KOPT-K1 (cell line): ENCODE measurements around the gene KLHL20.
"Not testable (repeated sequence)": the region's sequence is repeated elsewhere in the genome, so short reads cannot be mapped to it uniquely, and the experiment has no call there.

Experiments used
- H3K27ac ChIP-seq: fragments of 200-600 bp; sonication (generic); 2 replicates; pipeline ENCODE4 v1.5.1; 2016; ENCODE audit warnings: antibody characterized with exemption, mild to moderate bottlenecking, low read depth, low read length; ENCODE audit not compliant: poor library complexity, severe bottlenecking
- H3K36me3 ChIP-seq: fragments of 200-600 bp; sonication (generic); 2 replicates; pipeline ENCODE4 v1.5.1; 2017; ENCODE audit warnings: antibody characterized with exemption, mild to moderate bottlenecking, low read length, moderate library complexity; ENCODE audit not compliant: insufficient read depth
- H3K9me3 ChIP-seq: fragments of 200-600 bp; sonication (generic); 2 replicates; pipeline ENCODE4 v1.5.1; 2017; ENCODE audit warnings: antibody characterized with exemption, low read length, mild to moderate bottlenecking; ENCODE audit not compliant: insufficient read depth, poor library complexity, severe bottlenecking

The KLHL20 gene

GRCh38 chr1:173771560-173771959 is 56.8 kb downstream of the KLHL20 start:
- Histone ChIP-seq H3K27ac (no peak overlapping the region), H3K36me3 (peaks cover 59% of the 10 kb centered on the region), H3K9me3 (no peaks in the 10 kb centered on the region)

- Histone ChIP-seq H3K9me3 (no peaks in the 10 kb centered on the region), H3K27ac (no peak overlapping the region), H3K36me3 (peaks cover 66% of the 10 kb centered on the region)
Measured at GRCh38 chr1:173775578-173776226, 60.9 kb downstream of the KLHL20 start.

- no peaks in the 10 kb centered on the region for H3K9me3 ChIP-seq
- no peak overlapping the region for H3K27ac ChIP-seq
- peaks cover 92% of the 10 kb centered on the region for H3K36me3 ChIP-seq
Measured at GRCh38 chr1:173779936-173780335, 65.2 kb downstream of the KLHL20 start.

GRCh38 chr1:173784997-173785396 is 70.2 kb downstream of the KLHL20 start:
- H3K36me3 ChIP-seq: peaks cover 83% of the 10 kb centered on the region
- H3K27ac ChIP-seq: no peak overlapping the region
- no peaks in the 10 kb centered on the region for H3K9me3 ChIP-seq

- Histone ChIP-seq H3K9me3 (no peaks in the 10 kb centered on the region), H3K36me3 (peaks cover 69% of the 10 kb centered on the region)
Measured at GRCh38 chr1:173789841-173790240, 75.1 kb downstream of the KLHL20 start.

GRCh38 chr1:173798078-173798477 is 83.3 kb downstream of the KLHL20 start:
- Histone ChIP-seq H3K9me3 (peaks cover 17% of the 10 kb centered on the region), H3K27ac (no peak overlapping the region), H3K36me3 (peaks cover 88% of the 10 kb centered on the region)

More at GRCh38 chr1:173789841-173790240, 75.1 kb downstream of the KLHL20 start:
- H3K27ac ChIP-seq: no peak overlapping the region

DNA sequence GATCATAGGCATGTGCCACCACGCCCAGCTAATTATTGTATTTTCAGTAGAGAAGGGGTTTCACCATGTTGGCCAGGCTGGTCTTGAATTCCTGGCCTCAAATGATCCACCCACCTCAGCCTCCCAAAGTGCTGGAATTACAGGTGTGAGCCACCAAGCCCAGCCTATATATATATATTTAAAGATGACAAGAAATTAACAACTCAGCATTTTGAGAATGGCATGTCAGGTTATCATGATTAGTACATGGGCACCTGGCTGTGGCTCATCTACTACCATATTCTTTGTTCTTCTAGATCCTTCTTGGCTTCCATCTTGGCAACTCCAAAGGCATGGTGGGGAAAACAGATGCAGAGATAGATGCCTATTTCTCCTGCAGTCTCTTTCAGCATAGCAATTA is 85.2 kb downstream of the KLHL20 start:
- not testable (repeated sequence) for H3K27ac ChIP-seq
- H3K9me3 ChIP-seq: peaks cover 16% of the 10 kb centered on the region
- H3K36me3 ChIP-seq: peaks cover 97% of the 10 kb centered on the region

DNA sequence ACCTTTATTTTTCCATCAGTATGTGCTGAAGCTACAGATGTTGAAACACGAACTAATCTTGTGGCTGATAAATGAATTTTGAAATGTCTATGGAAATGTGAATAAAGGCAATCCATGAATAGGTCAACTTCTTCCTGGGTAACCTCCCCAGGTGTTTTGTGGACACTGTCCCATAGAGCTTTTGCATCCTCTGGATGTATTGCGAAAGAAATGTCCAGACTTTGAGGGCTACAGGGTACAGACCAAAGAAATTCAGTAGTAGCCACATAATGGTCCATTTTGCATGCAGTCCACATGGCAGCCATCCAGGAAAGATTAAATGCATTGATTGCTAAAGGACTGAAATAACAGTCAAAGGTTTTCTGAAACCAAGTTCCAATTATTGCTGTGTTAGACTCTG is 88.2 kb downstream of the KLHL20 start:
- peaks cover 98% of the 10 kb centered on the region for H3K36me3 ChIP-seq
- H3K9me3 ChIP-seq: no peaks in the 10 kb centered on the region
- no peak overlapping the region for H3K27ac ChIP-seq

DNA sequence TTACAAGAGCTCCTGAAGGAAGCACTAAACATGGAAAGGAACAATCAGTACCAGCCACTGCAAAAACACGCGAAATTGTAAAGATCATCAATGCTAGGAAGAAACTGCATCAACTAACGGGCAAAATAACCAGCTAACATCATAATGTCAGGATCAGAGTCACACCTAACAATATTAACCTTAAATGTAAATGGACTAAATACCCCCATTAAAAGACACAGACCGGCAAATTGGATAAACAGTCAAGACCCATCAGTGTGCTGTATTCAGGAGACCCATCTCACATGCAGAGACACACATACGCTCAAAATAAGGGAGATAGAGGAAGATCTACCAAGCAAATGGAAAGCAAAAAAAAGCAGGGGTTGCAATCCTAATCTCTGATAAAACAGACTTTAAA is 98.9 kb downstream of the KLHL20 start:
- not testable (repeated sequence) for H3K27ac ChIP-seq
- Histone ChIP-seq H3K9me3 (peaks cover 14% of the 10 kb centered on the region), H3K36me3 (peaks cover 44% of the 10 kb centered on the region)

DNA sequence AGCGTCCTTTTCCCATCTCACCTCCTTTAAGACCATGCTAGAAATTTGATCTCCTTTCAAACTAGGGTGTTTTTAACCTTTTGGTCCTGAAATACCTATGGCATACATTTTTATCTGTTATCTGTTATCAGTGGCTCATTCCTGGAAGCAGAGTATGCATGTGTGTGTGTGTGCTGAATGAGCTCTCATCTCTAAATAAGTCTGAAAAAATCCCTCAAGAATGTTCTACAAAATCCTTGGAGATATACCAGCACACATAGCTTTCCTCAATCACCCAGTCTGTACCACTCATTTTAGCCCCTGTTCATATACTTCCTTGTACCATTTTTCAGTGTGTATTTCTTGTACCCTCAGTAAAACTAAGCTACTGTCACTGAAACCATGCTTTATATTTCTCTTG is 103.7 kb downstream of the KLHL20 start:
- Histone ChIP-seq H3K9me3 (peaks cover 14% of the 10 kb centered on the region), H3K36me3 (peaks cover 48% of the 10 kb centered on the region), H3K27ac (no peak overlapping the region)

DNA sequence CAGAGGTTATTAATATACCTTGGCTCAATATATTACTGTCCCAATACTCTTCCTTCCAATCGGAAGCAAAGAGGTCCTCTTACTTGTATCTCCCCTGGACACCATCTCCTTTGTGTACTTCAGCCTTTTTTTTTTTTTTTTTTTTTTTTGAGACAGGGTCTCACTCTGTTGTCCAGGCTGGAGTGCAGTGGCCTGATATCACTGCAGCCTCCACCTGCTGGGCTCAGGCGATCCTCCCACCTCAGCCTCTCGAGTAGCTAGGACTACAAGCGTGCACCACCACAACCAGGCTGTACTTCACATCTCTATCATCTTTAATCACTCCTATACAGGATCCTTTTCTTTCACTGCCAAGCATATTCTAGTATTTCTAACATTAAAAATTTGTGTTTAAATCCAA is 106.9 kb downstream of the KLHL20 start:
- Histone ChIP-seq H3K9me3 (no peaks in the 10 kb centered on the region), H3K36me3 (peaks cover 48% of the 10 kb centered on the region), H3K27ac (no peak overlapping the region)

GRCh38 chr1:173823781-173824314 is 109.1 kb downstream of the KLHL20 start:
- no peaks in the 10 kb centered on the region for H3K9me3 ChIP-seq
- H3K36me3 ChIP-seq: peaks cover 39% of the 10 kb centered on the region
- H3K27ac ChIP-seq: peak overlapping the region; percentile 93

- H3K36me3 ChIP-seq: peaks cover 33% of the 10 kb centered on the region
- H3K9me3 ChIP-seq: no peaks in the 10 kb centered on the region
- H3K27ac ChIP-seq: peak within 1 kb of the TSS; percentile 93
Measured at GRCh38 chr1:173824315-173825081, 109.7 kb downstream of the KLHL20 start, which contains the start of the genes CENPL and DARS2. CENPL (minus strand) TSS chr1:173824883; CDS start chr1:173811299, 13,584 bp downstream. DARS2 (plus strand) TSS chr1:173824673; CDS start chr1:173825230, 557 bp downstream.

DNA sequence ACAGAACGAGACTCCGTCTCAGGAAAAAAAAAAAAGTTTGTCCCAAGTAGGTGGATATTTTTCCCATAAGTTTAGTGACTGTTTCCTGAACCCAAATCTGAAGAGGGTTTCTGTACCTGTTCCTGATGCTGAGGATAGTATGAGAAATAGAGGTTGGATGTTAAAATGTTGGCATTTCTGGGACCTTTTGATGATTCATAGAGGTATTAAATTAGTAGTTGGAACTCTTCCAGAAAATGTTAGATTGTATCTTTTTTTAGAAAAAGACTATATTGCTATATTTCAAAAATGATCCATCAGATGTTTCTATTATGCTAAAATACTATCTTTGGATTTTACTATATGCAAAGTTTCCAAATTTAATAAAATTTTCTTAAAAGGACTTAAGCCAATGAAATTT is 112.8 kb downstream of the KLHL20 start:
- Histone ChIP-seq H3K9me3 (no peaks in the 10 kb centered on the region), H3K36me3 (peaks cover 27% of the 10 kb centered on the region), H3K27ac (no peak overlapping the region)

DNA sequence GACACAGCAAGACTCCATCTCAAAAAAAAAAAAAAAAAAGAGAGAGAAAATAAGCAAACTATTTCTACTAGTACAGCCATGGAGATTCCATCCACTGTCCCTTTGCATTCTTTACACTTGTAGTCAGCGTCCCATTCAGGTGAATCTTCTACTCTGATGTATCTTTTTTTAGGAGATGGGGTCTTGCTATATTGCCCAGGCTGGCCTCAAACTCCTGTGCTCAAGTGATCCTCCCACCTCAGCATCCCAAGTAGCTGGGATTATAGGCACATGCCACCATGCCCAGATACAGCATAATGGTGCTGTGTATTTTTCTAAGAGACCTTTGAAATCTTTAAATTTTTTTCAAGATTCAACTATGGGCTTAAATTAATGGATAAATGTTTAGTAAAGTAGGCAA is 118.0 kb downstream of the KLHL20 start:
- H3K27ac ChIP-seq: no peak overlapping the region
- no peaks in the 10 kb centered on the region for H3K9me3 ChIP-seq
- peaks cover 71% of the 10 kb centered on the region for H3K36me3 ChIP-seq
